Islet precursor cell (in vitro differentiated cells): ENCODE results near the gene TINCR.
"Not testable (repeated sequence)": the region's sequence is repeated elsewhere in the genome, so short reads cannot be mapped to it uniquely, and the experiment has no call there.

Experiments
- DNase-seq: peaks from one replicate; pipeline ENCODE4 v3.0.0-alpha.2; 2018

TINCR gene

DNA sequence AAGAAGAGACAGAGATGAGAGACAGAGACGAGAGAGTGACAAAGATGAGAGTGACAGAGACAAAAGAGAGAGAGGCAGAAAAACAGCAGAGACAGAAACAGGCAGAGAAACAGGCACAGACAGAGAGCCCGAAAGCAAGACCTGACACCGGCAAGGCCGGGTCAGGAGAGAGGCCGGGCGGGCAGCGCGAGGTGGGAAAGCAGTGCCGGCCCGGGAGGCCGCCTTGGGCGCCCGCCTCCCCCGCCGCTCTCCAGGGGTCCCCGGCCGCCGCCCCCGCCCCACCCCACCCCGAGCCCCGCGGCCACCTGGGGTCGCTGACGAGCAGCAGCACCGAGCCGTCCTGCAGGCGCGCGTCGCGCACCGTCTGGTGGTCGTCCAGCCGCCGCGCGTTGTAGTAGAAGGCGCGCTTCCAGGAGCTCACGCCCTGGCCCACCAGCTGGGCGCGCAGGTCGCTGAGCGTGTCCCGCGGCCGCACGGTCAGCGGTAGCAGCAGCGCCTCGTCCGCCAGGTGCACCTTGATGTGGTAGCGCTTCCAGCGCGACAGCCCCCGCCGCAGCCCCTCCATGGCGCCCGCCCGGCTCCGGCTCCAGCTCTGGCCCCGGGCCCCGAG, at the start of gene TINCR:
TSS of gene TINCR (minus strand) at position 594 of the 610 bp plus-strand sequence.
- DNase-seq, result peak; percentile 75

DNA sequence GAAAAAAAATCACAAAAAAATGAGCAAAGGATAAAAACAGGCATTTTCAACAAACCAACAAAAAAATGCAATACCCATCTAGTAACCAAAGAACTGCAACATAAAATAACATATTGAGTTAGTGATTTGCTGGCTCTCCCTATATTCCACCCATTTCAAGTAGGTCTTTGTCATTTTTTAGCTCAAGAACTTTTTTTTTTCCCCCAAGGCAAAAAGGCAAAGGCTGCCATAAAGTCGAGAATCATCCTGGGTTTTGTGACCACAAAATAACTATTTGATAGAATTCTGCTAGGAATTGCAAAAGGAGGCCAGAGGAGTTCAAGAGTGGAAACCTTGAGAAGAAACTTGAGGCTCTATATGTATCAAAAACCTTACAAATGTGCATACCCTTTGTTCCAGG, 49.3 kb upstream of the TINCR start:
- DNase-seq, result no peak

DNA sequence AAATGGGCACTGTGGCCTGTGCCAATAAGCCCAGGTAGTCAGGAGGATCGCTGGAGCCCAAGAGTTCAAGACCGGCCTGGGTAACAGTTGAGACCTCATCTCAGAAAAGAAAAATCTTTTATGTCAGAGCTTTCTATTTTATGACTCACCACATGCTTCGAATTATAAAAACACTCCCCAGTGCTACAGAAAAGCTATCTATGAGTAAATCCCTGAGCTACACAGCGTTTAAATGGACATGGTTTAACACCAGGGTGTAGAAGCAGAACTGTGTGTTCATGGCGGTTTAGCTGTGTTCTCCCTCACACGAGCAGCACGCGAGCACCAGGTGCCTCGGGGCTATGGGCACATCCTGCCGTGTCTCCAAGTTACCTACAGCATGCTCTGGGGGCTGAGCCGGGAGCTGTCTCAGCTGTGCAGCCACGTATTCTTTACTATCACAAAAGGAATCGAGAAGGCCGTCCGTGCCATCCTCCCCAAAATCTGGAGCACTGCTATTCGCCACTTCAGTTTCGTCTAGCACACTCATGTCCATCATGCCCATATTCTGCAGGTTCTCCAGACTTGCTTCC, 48.1 kb upstream of the TINCR start:
- DNase-seq, result no peak

DNA sequence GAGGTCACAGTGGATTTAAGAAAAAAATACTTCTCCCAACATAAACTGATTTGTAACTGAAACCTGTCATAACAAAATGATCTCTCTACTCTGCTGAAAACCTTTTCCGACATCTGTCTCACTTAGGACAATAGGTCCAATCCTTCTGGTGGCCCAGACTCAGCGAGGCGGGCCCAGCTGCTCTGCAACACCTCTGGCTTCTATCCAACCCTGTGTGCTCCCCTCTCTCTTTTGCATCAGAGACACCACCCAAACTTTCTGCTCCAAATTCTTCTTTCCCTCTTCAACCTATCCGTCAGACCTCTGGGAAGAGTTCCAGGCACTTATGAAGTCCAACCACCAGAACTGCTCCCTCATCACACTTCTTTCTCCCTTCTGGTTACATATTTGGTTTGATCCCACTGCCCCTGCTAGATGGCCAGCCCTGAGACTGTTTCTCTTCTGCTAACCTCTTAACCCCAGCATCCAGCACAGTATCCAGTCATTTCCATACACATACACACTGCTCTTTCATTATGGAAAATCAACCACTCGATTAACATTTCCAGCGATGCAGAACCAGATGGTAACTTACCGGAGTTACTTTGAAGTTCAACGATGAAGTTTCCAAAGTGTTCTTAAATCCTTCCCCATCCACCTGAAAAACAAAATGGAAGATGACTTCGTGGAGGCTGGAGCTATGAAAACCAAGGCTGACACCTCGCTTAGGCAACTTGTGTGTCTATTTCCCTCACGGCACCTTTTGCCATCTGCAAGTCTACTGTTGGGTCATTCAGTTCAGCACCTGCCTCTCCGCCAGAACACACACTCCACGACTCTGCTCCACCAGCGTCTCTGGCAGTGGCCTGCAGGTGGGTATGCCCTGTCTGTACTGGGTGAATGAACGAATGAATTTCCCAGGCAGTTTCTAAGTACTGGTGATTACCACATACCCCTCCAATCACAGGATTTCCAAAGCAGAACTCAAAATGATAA, 45.4 kb upstream of the TINCR start:
- no peak for DNase-seq

DNA sequence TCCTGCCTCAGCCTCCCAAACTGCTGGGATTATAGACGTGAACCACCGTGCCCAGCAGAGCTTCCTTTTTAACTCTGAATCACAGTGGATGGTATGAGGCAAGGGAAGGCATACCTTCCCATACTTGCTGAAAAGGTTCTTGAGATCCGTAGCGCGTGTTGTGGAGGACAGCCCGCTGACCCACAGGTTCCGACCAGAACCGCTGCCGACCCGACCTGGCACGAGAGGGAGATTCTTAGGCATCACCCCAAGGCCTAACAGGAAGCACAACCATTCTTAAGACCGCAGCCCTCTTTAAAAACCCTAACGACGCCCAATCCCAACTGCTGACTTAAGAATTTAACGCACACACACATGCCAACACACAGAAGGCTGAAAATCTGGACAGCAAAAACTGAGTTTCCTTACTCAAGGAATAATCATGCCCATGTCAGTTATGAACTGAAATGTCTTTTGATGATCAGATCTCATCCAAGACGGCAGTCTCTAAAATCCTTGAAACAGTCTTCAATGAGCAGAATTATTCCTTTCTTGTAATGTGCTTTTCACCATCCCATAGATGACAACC, 42.2 kb upstream of the TINCR start:
- no peak for DNase-seq

DNA sequence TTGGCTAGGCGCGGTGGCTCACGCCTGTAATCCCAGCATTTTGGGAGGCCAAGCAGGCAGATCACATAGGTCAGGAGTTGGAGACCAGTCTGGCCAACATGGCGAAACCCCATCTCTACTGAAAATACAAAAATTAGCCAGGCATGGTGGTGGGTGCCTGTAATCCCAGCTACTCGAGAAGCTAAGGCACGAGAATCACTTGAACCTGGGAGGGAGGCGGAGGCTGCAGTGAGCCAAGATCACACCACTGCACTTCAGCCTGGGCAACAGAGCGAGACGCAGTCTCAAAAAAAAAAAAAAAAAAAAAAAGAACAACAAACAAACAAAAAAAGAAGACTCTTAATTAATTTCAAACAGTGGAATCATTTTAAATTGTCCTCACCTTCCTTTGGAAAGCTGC, 41.0 kb upstream of the TINCR start:
- DNase-seq, result not testable (repeated sequence)

DNA sequence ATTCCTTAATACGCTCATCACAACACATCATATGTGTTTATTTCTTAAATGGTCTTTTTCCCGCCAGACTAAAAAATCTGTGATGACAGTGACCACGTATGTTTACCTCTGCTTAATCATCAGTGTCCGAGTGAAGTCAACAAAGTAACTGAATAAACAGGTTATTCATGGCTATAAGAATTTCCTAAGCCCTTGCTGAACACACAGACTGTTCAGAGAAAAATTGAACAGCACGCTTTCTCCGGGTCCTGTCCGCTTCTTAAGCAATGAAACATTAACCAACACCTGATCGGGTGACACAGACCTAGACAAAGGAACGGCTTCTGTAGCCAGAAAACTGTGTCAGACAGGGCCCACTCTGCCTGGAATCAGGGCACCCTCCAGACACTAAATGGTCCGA, 40.5 kb upstream of the TINCR start:
- DNase-seq, result no peak

DNA sequence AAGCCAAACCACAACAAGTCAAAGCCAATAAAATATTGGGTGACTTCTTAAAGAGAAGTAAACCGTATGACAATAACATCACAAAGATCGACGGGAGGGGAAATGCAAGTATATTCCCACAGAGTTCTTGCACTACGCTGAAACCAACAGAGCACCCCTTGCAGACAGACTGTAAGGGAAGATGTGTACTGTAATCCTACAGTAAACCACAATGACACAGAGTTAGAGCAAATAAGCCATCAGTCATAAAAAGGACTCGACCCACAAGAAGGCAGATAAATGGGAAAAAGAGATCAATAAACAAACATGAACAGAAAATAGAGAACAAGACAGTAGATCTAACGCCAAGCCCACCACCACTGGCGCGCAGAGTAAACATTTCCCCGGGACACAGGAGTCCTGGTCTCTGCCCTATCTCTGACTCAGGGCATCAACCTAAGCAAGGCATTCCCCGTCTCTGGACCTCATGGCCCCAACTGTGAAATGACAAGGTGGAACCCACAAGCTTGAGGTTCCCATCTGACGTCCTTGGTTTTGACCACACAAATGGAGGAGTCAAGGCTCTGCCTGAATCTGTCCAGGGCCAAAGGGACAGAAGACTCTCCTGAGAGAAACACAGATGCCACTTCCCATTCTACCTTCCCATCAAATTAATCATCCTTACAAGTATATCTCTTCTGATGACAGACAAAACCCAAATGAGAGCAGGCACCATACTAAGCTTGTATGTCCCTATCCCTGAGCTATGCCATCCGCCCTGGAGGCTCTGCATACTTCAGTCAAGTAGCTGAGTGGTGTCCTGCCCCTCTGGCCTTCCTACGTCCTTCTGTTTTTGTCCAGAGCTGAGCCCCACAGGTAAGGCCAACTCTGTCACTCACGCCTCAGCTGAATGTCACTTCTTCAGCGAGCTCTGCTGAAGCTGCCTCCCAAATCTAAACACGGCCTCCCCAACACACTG, 39.8 kb upstream of the TINCR start:
- no peak for DNase-seq

DNA sequence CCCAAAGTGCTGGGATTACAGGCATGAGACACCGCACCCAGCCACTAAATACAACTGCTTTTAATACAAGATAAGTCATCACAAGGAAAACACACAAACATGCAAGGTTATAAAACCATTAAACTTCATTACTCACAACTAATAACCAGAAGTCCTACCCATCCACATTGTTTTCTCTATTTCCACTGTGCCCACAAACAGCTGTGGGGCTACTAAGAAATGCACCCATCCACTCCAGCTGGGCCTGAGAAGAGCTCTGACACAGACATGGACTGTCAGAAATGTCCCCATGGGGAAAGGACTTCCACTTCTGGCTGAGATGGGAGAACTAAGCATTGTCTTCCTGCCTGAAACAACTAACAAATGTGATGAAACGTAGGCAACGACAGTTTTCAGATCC, 37.6 kb upstream of the TINCR start:
- DNase-seq, result no peak

DNA sequence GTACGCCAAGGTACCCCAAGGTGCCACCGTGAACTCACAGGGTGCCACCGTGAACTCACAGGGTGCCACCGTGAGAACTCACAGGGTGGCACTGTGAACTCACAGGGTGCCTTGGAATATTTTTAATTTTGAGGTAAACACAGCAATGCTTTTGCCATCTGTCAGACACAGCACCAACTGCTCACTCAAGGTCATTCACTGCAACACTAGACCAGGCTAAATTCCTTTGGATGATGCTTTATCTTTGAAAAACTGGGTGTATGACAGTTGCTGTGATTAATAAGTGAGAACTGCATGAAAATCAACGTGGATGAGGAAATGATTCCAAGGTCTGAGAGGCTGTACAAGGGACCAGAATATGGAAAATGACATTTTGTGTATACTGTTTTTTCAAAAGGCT, 35.9 kb upstream of the TINCR start:
- no peak for DNase-seq

DNA sequence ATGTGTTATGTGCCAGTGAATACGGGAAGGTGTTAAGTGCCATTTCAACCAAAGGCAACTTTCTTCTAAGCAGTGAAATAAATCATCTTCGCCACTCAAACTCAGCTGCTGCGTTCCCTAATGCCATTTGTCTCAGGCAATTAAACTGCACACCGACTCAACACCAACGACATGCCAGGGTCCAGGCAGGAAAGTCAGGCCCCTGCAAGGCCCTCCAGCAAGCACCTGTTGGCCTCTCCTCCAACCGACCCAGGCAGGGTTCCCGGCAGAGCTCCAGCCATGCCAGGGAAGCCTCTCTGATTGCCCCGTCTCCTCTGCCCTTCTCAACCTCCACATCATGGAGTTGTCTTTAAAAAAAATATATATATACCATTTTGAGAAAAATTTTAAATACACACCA, 33.0 kb upstream of the TINCR start:
- DNase-seq, result no peak

DNA sequence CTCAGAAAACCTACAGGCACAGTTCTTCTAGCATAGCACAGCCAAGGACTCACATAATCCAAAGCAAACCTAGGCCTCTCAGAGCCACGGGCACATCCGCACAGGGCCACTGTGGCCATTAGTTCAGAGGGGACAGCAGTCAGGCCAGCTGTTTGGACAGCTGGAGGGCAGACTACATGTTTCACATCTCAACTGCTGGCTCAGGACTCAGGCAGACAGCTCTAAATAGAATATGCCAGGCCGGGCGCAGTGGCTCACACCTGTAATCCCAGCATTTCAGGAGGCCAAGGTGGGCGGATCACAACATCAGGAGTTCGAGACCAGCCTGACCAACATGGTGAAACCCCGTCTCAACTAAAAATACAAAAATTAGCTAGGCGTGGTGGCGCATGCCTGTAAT, 28.0 kb upstream of the TINCR start:
- no peak for DNase-seq

DNA sequence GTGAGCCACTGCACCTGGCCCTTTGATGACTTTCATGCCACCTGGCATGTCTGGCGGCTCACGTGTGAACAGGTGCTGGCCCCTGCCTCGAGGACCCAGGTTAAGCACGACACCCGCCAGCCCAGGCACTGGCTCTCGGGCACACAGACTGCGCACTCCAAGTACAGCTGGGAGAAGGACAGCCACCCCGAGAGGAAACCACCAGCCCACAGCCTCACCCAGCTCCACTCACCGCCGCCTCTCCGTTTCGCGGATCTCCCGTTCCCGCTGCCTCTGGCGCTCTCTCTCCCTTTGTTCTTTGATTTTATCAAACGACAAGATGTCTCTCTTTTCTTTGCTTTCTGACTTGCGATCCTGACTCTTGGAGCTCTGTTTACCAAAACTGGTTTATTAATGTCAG, 27.4 kb upstream of the TINCR start:
- no peak for DNase-seq

DNA sequence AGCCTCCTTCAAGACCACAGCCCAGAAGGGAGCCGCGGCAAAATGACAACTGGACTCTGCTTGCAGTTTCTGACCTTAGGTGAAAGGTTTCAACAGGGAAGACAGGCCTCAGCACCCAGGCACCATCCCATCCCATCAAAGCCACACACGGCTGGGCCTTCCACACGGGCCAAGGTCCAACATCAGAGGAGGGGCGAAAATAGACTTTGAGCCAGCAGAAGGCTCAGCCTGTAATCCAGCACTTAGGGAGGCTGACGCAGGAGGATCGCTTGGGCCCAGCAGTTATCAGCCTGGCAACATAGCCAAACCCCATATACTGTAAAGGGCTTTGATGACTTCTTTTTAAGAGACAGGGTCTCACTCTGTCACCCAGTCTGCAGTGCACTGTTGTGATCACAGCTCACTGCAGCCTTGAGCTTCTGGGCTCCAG, 26.8 kb upstream of the TINCR start:
- no peak for DNase-seq

DNA sequence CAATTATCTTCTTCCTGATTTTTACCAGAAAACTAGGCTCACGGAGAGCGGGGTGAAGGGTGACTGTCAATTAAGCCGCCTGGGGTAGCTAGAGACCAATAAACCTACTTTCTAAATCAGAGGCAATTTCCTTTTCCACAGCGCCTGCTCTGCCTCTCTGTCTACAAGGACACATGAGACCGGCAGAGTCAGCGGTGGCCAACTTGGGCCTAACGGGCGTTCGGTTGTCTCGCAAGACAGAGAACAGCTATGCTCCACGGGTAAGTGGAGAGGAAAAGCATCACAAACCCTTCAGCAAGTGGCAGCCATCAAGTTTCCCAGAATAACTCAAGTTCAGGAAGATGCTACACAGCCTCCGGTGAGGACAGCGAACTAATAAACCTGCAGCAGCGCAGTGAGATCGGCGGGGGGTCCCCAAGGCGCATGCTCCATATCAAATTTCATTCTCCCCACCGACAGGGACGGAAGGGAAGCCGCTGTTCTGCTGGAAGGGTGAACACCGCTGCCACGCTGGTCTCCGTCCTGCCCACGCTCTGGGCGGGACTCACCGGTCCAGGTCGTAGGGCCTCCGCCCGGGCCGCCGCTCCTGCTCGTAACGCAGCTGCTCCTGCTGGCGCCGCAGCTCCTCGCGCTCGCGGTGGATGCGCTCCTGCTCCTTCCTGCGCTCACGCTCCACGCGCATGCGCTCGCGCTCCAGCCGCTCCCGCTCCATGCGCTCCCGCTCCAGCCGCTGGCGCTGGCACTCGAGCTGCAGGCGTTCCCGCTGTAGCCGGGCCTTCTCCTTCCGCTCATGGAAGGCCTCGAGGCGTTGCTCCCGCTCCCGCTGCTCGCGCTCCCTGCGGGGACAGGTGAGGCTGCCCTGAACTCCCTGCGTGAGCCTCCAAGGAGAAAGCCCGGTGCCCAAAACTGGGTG, 25.8 kb upstream of the TINCR start:
- no peak for DNase-seq

DNA sequence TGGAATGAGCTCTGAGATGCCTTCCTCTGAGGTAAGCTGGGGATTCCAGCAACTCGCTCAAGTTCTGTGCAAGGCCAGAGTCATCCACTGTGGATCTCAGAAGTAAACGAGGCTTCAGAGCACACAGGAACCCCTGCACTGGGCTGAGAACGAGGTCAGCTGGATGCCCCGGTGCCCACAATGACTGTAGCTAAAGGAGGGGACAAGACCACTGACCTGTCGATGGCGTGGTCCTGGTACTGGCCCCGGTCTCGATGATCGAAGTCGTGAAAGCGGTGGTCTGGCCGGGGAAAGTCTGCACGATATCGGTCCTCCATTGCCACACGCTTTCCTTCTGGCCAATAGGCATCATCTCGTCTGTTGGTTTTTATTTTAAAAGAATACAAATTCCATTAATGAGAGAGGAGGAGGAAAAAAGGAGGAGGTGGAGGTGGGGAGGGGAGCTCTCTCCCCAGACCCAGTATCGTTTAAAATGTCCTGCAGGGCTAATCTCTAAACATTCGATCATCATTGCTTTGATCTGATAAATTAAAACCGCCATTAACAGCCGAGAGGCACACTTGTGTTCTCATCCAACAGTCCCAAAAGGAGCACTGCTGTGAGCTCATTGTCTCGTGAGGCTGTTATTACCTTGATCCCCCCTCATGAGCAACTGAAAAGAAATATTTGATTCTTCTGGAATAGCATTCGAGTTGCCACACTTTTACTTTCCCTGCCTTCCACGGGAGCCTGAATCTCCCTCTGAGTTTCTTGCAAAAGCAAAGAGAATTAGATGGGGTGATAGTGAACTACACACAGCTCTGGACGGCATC, 25.0 kb upstream of the TINCR start:
- no peak for DNase-seq

DNA sequence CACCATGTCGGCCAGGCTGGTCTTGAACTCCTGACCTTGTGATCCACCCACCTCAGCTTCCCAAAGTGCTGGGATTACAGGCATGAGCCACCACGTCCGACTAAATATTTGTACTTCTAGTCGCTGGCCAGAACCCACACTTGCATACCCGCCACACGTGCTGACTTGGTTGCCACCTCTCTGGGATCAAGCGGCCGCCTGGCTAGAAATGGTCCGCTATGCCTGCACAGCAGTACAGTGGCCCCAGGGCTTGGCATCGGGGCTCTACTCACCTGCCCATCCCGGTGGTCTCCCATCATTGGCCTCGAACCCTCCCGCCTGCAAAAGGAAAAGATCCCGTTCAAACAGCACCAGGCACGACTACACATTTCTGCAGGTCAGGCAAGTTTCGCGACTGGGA, 23.7 kb upstream of the TINCR start:
- no peak for DNase-seq

DNA sequence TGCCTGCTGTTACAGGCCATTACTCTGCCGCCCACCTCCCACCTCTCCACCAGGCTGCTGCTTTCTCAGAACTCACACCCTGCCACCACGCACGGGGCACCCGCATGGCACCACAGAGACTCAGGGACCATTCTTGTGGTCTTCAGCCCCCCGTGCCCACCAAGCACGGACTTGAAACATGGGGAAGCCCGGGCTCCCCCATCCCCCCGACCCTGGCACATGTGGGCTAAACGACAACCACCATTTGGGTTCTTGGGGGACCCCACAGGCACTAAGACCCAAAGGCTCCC, 23.1 kb upstream of the TINCR start:
- DNase-seq, result no peak

DNA sequence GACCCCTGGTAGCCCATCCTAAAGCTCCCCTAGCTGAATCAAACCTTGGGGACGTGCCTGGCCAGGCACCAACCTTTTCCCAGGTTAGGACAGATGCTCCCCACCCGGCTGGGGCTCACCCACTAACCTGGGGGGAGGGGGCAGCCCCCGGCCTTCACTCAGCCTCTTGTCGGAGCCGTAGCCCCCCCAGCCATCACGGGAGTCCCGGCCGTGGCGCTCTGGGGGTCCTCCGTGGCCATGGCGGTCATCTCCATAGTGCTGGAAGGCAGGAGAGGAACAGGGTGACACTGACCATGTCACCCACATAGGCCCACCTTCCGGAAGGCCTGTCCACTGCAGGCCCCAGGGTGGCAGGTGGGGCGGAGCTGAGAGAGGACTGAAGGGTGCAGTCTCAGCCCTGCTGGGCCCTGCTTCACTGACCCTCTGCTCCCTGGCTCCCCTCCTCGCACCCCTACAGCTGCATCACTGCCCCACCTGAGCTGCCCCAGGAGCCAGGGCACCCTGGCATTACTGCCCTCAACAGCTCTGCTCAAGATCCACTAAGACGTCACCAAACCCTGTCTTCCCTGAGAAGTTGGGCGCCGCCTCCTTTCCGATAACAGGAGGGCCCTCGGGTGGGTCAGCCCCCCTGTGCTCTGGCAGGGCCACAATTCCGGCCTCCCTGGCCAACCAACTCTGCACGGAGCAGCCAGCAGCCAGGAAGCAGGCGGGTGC, 22.6 kb upstream of the TINCR start:
- no peak for DNase-seq
